Measurements from ENCODE around the gene AICDA.

Gene AICDA

GRCh38 chr12:8606890-8607289, 5.8 kb downstream of the AICDA start:
- H3K4me3 ChIP-seq (ENCODE audit: low read length in 2 of 2) = no peak overlapping the region
- no peak overlapping the region for H3K23ac ChIP-seq (ENCODE audit: low read depth, low read length, poor library complexity)
- no peak overlapping the region for H2BK120ac ChIP-seq (ENCODE audit: low read depth, low read length)
- H3K4ac ChIP-seq (ENCODE audit: low read length) = no peak overlapping the region
- H3K9ac ChIP-seq (ENCODE audit: low read depth, low read length, poor library complexity) = no peak overlapping the region
- no peak overlapping the region for H4K8ac ChIP-seq (ENCODE audit: low read depth, low read length)
- H3K27ac ChIP-seq (replicated peaks; ENCODE audit: low read length) = no peak overlapping the region
- no CpG with 5 or more reads among the region's 6 CpGs for WGBS, 2 donors (ENCODE audit: extremely low coverage in 2 of 2, insufficient read length in 2 of 2, insufficient replicate concordance in 1 of 2)
- no peak overlapping the region for H2AK5ac ChIP-seq (ENCODE audit: low read depth, low read length)
- peaks cover 0 to 2% of the 10 kb centered on the region in 2 donors for H3K4me1 ChIP-seq (ENCODE audit: control insufficient read depth in 2 of 2, insufficient read depth in 1 of 2, low read depth in 1 of 2, low read length in 2 of 2)
- no peak overlapping the region for H3K4me2 ChIP-seq (ENCODE audit: insufficient read depth, low read length, poor library complexity, severe bottlenecking)
- no peak overlapping the region for H3K14ac ChIP-seq (ENCODE audit: low read length)
- H3K18ac ChIP-seq (ENCODE audit: low read length) = no peak overlapping the region
- no peaks in the 10 kb centered on the region for H3K9me3 ChIP-seq (replicated peaks in 1 of 2; ENCODE audit: control insufficient read depth in 2 of 2, insufficient read depth in 1 of 2, low read depth in 1 of 2, low read length in 2 of 2)
- no peak overlapping the region for H2BK5ac ChIP-seq (ENCODE audit: low read length)
- no peaks in the 10 kb centered on the region for H3K36me3 ChIP-seq (replicated peaks in 1 of 2; ENCODE audit: control insufficient read depth in 2 of 2, insufficient read depth in 2 of 2, low read length in 2 of 2)
- H3K79me1 ChIP-seq (ENCODE audit: low read depth, low read length) = no peaks in the 10 kb centered on the region
- no peak overlapping the region for H4K91ac ChIP-seq (ENCODE audit: low read depth, low read length, poor library complexity)
- H2BK15ac ChIP-seq (ENCODE audit: low read length) = no peak overlapping the region
- DNase-seq (ENCODE audit: low spot score) = no peak
- H3K27me3 ChIP-seq (ENCODE audit: control insufficient read depth in 3 of 3, insufficient read depth in 3 of 3, low read depth in 1 of 3, low read length in 3 of 3) = peaks cover 0 to 4% (median 0%) of the 10 kb centered on the region in 3 experiments
- no peak overlapping the region for H2AFZ ChIP-seq (ENCODE audit: low read length)
- no peak overlapping the region for H2BK12ac ChIP-seq (ENCODE audit: low read length)

- no peak overlapping the region for H3K27ac ChIP-seq (replicated peaks; ENCODE audit: low read length)
- H4K91ac ChIP-seq (ENCODE audit: low read depth, low read length, poor library complexity) = no peak overlapping the region
- peak overlapping the region; percentile 53 for H3K23ac ChIP-seq (ENCODE audit: low read depth, low read length, poor library complexity)
- H2BK120ac ChIP-seq (ENCODE audit: low read depth, low read length) = no peak overlapping the region
- peaks cover 0 to 2% of the 10 kb centered on the region in 2 donors for H3K4me1 ChIP-seq (ENCODE audit: control insufficient read depth in 2 of 2, insufficient read depth in 1 of 2, low read depth in 1 of 2, low read length in 2 of 2)
- no peak overlapping the region for H3K9ac ChIP-seq (ENCODE audit: low read depth, low read length, poor library complexity)
- DNase-seq (ENCODE audit: low spot score) = no peak
- H3K9me3 ChIP-seq (replicated peaks in 1 of 2; ENCODE audit: control insufficient read depth in 2 of 2, insufficient read depth in 1 of 2, low read depth in 1 of 2, low read length in 2 of 2) = no peaks in the 10 kb centered on the region
- H4K8ac ChIP-seq (ENCODE audit: low read depth, low read length) = no peak overlapping the region
- peak overlapping the region; percentile 63 for H3K18ac ChIP-seq (ENCODE audit: low read length)
- H3K4me3 ChIP-seq (ENCODE audit: low read length in 2 of 2) = no peak overlapping the region
- H3K36me3 ChIP-seq (replicated peaks in 1 of 2; ENCODE audit: control insufficient read depth in 2 of 2, insufficient read depth in 2 of 2, low read length in 2 of 2) = no peaks in the 10 kb centered on the region
- no CpG with 5 or more reads among the region's 30 CpGs for WGBS, 2 donors (ENCODE audit: extremely low coverage in 2 of 2, insufficient read length in 2 of 2, insufficient replicate concordance in 1 of 2)
- H2BK15ac ChIP-seq (ENCODE audit: low read length) = peak overlapping the region; percentile 63
- no peak overlapping the region for H2AFZ ChIP-seq (ENCODE audit: low read length)
- peaks cover 0 to 4% (median 0%) of the 10 kb centered on the region in 3 experiments for H3K27me3 ChIP-seq (ENCODE audit: control insufficient read depth in 3 of 3, insufficient read depth in 3 of 3, low read depth in 1 of 3, low read length in 3 of 3)
- H3K14ac ChIP-seq (ENCODE audit: low read length) = peak overlapping the region; percentile 43
- H2BK5ac ChIP-seq (ENCODE audit: low read length) = no peak overlapping the region
- H2BK12ac ChIP-seq (ENCODE audit: low read length) = no peak overlapping the region
- H3K79me1 ChIP-seq (ENCODE audit: low read depth, low read length) = no peaks in the 10 kb centered on the region
- no peak overlapping the region for H3K4me2 ChIP-seq (ENCODE audit: insufficient read depth, low read length, poor library complexity, severe bottlenecking)
- no peak overlapping the region for H3K4ac ChIP-seq (ENCODE audit: low read length)
- peak overlapping the region; percentile 90 for H2AK5ac ChIP-seq (ENCODE audit: low read depth, low read length)
These were observed 7.6 kb downstream of the AICDA start for GRCh38 chr12:8605057-8605456.

- Histone ChIP-seq H3K18ac (ENCODE audit: low read length) (no peak overlapping the region), H3K23ac (ENCODE audit: low read depth, low read length, poor library complexity) (no peak overlapping the region), H2BK12ac (ENCODE audit: low read length) (no peak overlapping the region), H3K4me1 (ENCODE audit: control insufficient read depth in 2 of 2, insufficient read depth in 1 of 2, low read depth in 1 of 2, low read length in 2 of 2) (peaks cover 0 to 2% of the 10 kb centered on the region in 2 donors), H3K14ac (ENCODE audit: low read length) (no peak overlapping the region), H4K8ac (ENCODE audit: low read depth, low read length) (no peak overlapping the region), H3K36me3 (replicated peaks in 1 of 2; ENCODE audit: control insufficient read depth in 2 of 2, insufficient read depth in 2 of 2, low read length in 2 of 2) (no peaks in the 10 kb centered on the region), H2AFZ (ENCODE audit: low read length) (no peak overlapping the region), H2BK5ac (ENCODE audit: low read length) (no peak overlapping the region), H3K4me3 (ENCODE audit: low read length in 2 of 2) (no peak overlapping the region), H3K27me3 (ENCODE audit: control insufficient read depth in 3 of 3, insufficient read depth in 3 of 3, low read depth in 1 of 3, low read length in 3 of 3) (no peaks in the 10 kb centered on the region), H3K9me3 (replicated peaks in 1 of 2; ENCODE audit: control insufficient read depth in 2 of 2, insufficient read depth in 1 of 2, low read depth in 1 of 2, low read length in 2 of 2) (no peaks in the 10 kb centered on the region), H2BK15ac (ENCODE audit: low read length) (no peak overlapping the region), H3K79me1 (ENCODE audit: low read depth, low read length) (no peaks in the 10 kb centered on the region), H3K27ac (replicated peaks; ENCODE audit: low read length) (no peak overlapping the region), H2AK5ac (ENCODE audit: low read depth, low read length) (no peak overlapping the region), H3K4me2 (ENCODE audit: insufficient read depth, low read length, poor library complexity, severe bottlenecking) (no peak overlapping the region), H3K9ac (ENCODE audit: low read depth, low read length, poor library complexity) (no peak overlapping the region), H4K91ac (ENCODE audit: low read depth, low read length, poor library complexity) (no peak overlapping the region), H3K4ac (ENCODE audit: low read length) (no peak overlapping the region), H2BK120ac (ENCODE audit: low read depth, low read length) (no peak overlapping the region)
- DNase-seq (ENCODE audit: low spot score) = no peak
- no CpG with 5 or more reads among the region's 3 CpGs for WGBS, 2 donors (ENCODE audit: extremely low coverage in 2 of 2, insufficient read length in 2 of 2, insufficient replicate concordance in 1 of 2)
These were observed 8.8 kb downstream of the AICDA start for GRCh38 chr12:8603856-8604255.

- no peak overlapping the region for H2BK12ac ChIP-seq (ENCODE audit: low read length)
These were observed 9.4 kb downstream of the AICDA start for GRCh38 chr12:8603286-8603685.

More at GRCh38 chr12:8603286-8603685, 9.4 kb downstream of the AICDA start:
- Histone ChIP-seq H2BK120ac (ENCODE audit: low read depth, low read length) (no peak overlapping the region), H3K4me2 (ENCODE audit: insufficient read depth, low read length, poor library complexity, severe bottlenecking) (no peak overlapping the region), H4K8ac (ENCODE audit: low read depth, low read length) (no peak overlapping the region), H3K9me3 (replicated peaks in 1 of 2; ENCODE audit: control insufficient read depth in 2 of 2, insufficient read depth in 1 of 2, low read depth in 1 of 2, low read length in 2 of 2) (no peaks in the 10 kb centered on the region), H3K79me1 (ENCODE audit: low read depth, low read length) (no peaks in the 10 kb centered on the region), H2BK15ac (ENCODE audit: low read length) (no peak overlapping the region), H3K4me3 (ENCODE audit: low read length in 2 of 2) (no peak overlapping the region), H2BK5ac (ENCODE audit: low read length) (no peak overlapping the region), H2AFZ (ENCODE audit: low read length) (no peak overlapping the region), H3K4ac (ENCODE audit: low read length) (no peak overlapping the region), H4K91ac (ENCODE audit: low read depth, low read length, poor library complexity) (no peak overlapping the region), H3K4me1 (ENCODE audit: control insufficient read depth in 2 of 2, insufficient read depth in 1 of 2, low read depth in 1 of 2, low read length in 2 of 2) (peaks cover 0 to 2% of the 10 kb centered on the region in 2 donors), H3K27me3 (ENCODE audit: control insufficient read depth in 3 of 3, insufficient read depth in 3 of 3, low read depth in 1 of 3, low read length in 3 of 3) (no peaks in the 10 kb centered on the region), H2AK5ac (ENCODE audit: low read depth, low read length) (no peak overlapping the region), H3K36me3 (replicated peaks in 1 of 2; ENCODE audit: control insufficient read depth in 2 of 2, insufficient read depth in 2 of 2, low read length in 2 of 2) (no peaks in the 10 kb centered on the region), H3K9ac (ENCODE audit: low read depth, low read length, poor library complexity) (no peak overlapping the region), H3K18ac (ENCODE audit: low read length) (no peak overlapping the region), H3K14ac (ENCODE audit: low read length) (no peak overlapping the region), H3K23ac (ENCODE audit: low read depth, low read length, poor library complexity) (no peak overlapping the region), H3K27ac (replicated peaks; ENCODE audit: low read length) (no peak overlapping the region)
- DNase-seq (ENCODE audit: low spot score) = no peak
- no CpG with 5 or more reads among the region's 2 CpGs for WGBS, 2 donors (ENCODE audit: extremely low coverage in 2 of 2, insufficient read length in 2 of 2, insufficient replicate concordance in 1 of 2)
